Kidney (tissue), 14 donors: ENCODE results near the gene GALNT3. TPM values are rescaled to one million over a fixed set of nuclear protein-coding genes. Genes with fewer than 3 reads are reported as not detected.

Experiments
- DNase-seq, 5 donors: peaks; one replicate each; pipeline ENCODE4 v3.0.0-alpha.2; 2013 to 2020
- FAIRE-seq: peaks from 2 replicates; lab custom pipeline; 2012; peaks lifted over from hg19 to GRCh38; lab: Jason Lieb, UNC
- H3K27ac ChIP-seq, 2 donors: one replicate each; pipeline ENCODE4 v1.7.0; 2013; ENCODE audit warnings: low read depth in 2 of 2, low read length in 2 of 2, inconsistent platforms in 1 of 2
- H3K27me3 ChIP-seq: one replicate; pipeline ENCODE4 v1.7.1; 2013; ENCODE audit warnings: low read length, inconsistent platforms; ENCODE audit not compliant: control insufficient read depth, insufficient read depth
- H3K36me3 ChIP-seq, 3 donors: one replicate each; pipeline versions ENCODE4 v1.7.0 to v1.7.1; 2013; ENCODE audit warnings: low read length in 3 of 3, control low read depth in 1 of 3, inconsistent platforms in 1 of 3; ENCODE audit not compliant: insufficient read depth in 3 of 3, control insufficient read depth in 2 of 3
- H3K4me1 ChIP-seq, 3 donors: one replicate each; pipeline versions ENCODE4 v1.7.0 to v1.7.1; 2013; ENCODE audit warnings: low read length in 3 of 3, inconsistent platforms in 1 of 3, low read depth in 1 of 3; ENCODE audit not compliant: control insufficient read depth in 2 of 3, insufficient read depth in 2 of 3
- H3K4me3 ChIP-seq, 3 donors: one replicate each; pipeline versions ENCODE4 v1.7.0 to v1.8.1; 2013; ENCODE audit warnings: low read length in 3 of 3, control low read depth in 1 of 3, inconsistent platforms in 1 of 3
- H3K9ac ChIP-seq, 3 donors: one replicate each; pipeline versions ENCODE4 v1.7.0 to v1.7.1; 2013; ENCODE audit warnings: low read length in 3 of 3, control low read depth in 1 of 3, inconsistent platforms in 1 of 3
- H3K9me3 ChIP-seq, 3 donors: one replicate each; pipeline versions ENCODE4 v1.7.0 to v1.7.1; 2013; ENCODE audit warnings: low read length in 3 of 3, control low read depth in 1 of 3, inconsistent platforms in 1 of 3; ENCODE audit not compliant: control insufficient read depth in 2 of 3, insufficient read depth in 1 of 3
- CTCF ChIP-seq: IDR thresholded peaks from 3 replicates; pipeline ENCODE4 v1.5.1; 2012; ENCODE audit warnings: mild to moderate bottlenecking, moderate library complexity, borderline replicate concordance; ENCODE audit not compliant: insufficient read depth; ENCODE audit errors: extremely low read depth
- intact Hi-C: fragments of 100-400 bp; cut with DNase I; formaldehyde crosslinking; loops from one replicate; pipeline ENCODE4 v1.11.1; 2022
- polyA plus RNA-seq: library from polyadenylated mRNA; stranded (reverse); fragments of 350-450 nt; fragmentation: Illumina TruSeq; extraction: RNeasy Lipid Tissue Mini Kit (QIAGEN cat#74804); gene quantifications from one replicate; pipeline ENCODE4 v1.2.3, GENCODE V29; 2014; ENCODE audit warnings: low read depth, low replicate concordance; ENCODE audit not compliant: insufficient read depth
- total RNA-seq: library from RNA; stranded (reverse); fragmentation: NEBNext Ultra II Directional; extraction: Animal tissue kit (Norgen Biotek cat#: 25700); gene quantifications from one replicate; pipeline ENCODE4 v1.2.1, GENCODE V29; 2021
- donor health status: control.
- donor health status: control.
- donor health status: control.
- donor health status: control.
- donor health status: control.
- donor health status: DM: yes; HTN: yes; CAD: no.
- donor health status: Normal renal cell carcinoma (clear cell type).

Gene GALNT3
- total and polyA plus RNA-seq, 2 donors from 2014 or later = 8.8 to 38.6 TPM

GRCh38 chr2:165827921-165828276 lies 33.9 kb upstream of the GALNT3 start:
- intact Hi-C loops = no loop called here
- no peak for DNase-seq
- Histone ChIP-seq H3K4me1 (no peaks in the 10 kb centered on the region), H3K9ac (no peak overlapping the region), H3K27me3 (no peaks in the 10 kb centered on the region), H3K9me3 (no peaks in the 10 kb centered on the region), H3K36me3 (no peaks in the 10 kb centered on the region), H3K4me3 (no peak overlapping the region), H3K27ac (no peak overlapping the region)
- TF ChIP-seq CTCF = no peak
- FAIRE-seq = no peak

GRCh38 chr2:165827016-165827920 lies 33.2 kb upstream of the GALNT3 start:
- FAIRE-seq (no peak), DNase-seq (no peak)
- Histone ChIP-seq H3K9ac (no peak overlapping the region), H3K4me1 (no peaks in the 10 kb centered on the region), H3K27me3 (no peaks in the 10 kb centered on the region), H3K4me3 (no peak overlapping the region), H3K27ac (no peak overlapping the region), H3K9me3 (no peaks in the 10 kb centered on the region), H3K36me3 (no peaks in the 10 kb centered on the region)
- intact Hi-C loops = no loop called here
- TF ChIP-seq CTCF = no peak

- FAIRE-seq (no peak), DNase-seq (peak in 3 of 5 donors; percentile 13 to 47 (median 17))
- no peak for TF ChIP-seq CTCF
- H3K4me1 ChIP-seq = no peaks in the 10 kb centered on the region
- H3K27ac ChIP-seq = no peak overlapping the region
- H3K9ac ChIP-seq = no peak overlapping the region
- H3K9me3 ChIP-seq = no peaks in the 10 kb centered on the region
- no peak overlapping the region for H3K4me3 ChIP-seq
- H3K36me3 ChIP-seq = no peaks in the 10 kb centered on the region
- intact Hi-C loops = no loop called here
- H3K27me3 ChIP-seq = no peaks in the 10 kb centered on the region
These were observed 31.0 kb upstream of the GALNT3 start for GRCh38 chr2:165825041-165825440.
